Skin epidermis (tissue), 12 donors: ENCODE measurements around the gene FAM181B.
A peak's percentile ranks its signal among the peaks of the same experiment; 100 is the strongest.

Experiments used
- H3K27ac ChIP-seq, 21 experiments: fragments of 200-600 bp; sonication (generic) in 11 of 21; one replicate each; pipeline ENCODE4 v1.5.0; 2020; ENCODE audit warnings: mild to moderate bottlenecking in 3 of 21, inconsistent platforms in 2 of 21, moderate library complexity in 2 of 21
- H3K4me3 ChIP-seq, 7 experiments: fragments of 200-600 bp; sonication (generic) in 2 of 7; one replicate each; pipeline ENCODE4 v1.5.0; 2020; ENCODE audit warnings: inconsistent platforms in 2 of 7, mild to moderate bottlenecking in 2 of 7, moderate library complexity in 1 of 7

The FAM181B gene

GRCh38 chr11:82733444-82734119 lies at the start of gene FAM181B:
FAM181B (minus strand) TSS chr11:82733864; CDS start chr11:82733729, 135 bp downstream.
- Histone ChIP-seq H3K4me3 (peak within 1 kb of the TSS; percentile 20 to 61 (median 34)), H3K27ac (peak within 1 kb of the TSS in 4 of 21 experiments; percentile 1 to 59 (median 17))

GRCh38 chr11:82782825-82783374 lies 49.2 kb upstream of the FAM181B start:
- no peak overlapping the region for H3K4me3 ChIP-seq
- H3K27ac ChIP-seq, result no peak overlapping the region

- no peak overlapping the region for H3K4me3 ChIP-seq
These were observed 45.1 kb upstream of the FAM181B start for GRCh38 chr11:82778776-82779175.

GRCh38 chr11:82776377-82776776 lies 42.7 kb upstream of the FAM181B start:
- no peak overlapping the region for H3K4me3 ChIP-seq

More at GRCh38 chr11:82778776-82779175, 45.1 kb upstream of the FAM181B start:
- H3K27ac ChIP-seq, result no peak overlapping the region

GRCh38 chr11:82775736-82776346 lies 42.2 kb upstream of the FAM181B start:
- H3K4me3 ChIP-seq, result no peak overlapping the region
- no peak overlapping the region for H3K27ac ChIP-seq

More at GRCh38 chr11:82776377-82776776, 42.7 kb upstream of the FAM181B start:
- no peak overlapping the region for H3K27ac ChIP-seq

- H3K4me3 ChIP-seq, result no peak overlapping the region
- no peak overlapping the region for H3K27ac ChIP-seq
These were observed 41.6 kb upstream of the FAM181B start for GRCh38 chr11:82775218-82775617.

- Histone ChIP-seq H3K27ac (no peak overlapping the region), H3K4me3 (no peak overlapping the region)
These were observed 38.1 kb upstream of the FAM181B start for GRCh38 chr11:82771781-82772180.

- Histone ChIP-seq H3K27ac (no peak overlapping the region), H3K4me3 (no peak overlapping the region)
These were observed 33.5 kb upstream of the FAM181B start for GRCh38 chr11:82767123-82767522.

GRCh38 chr11:82765466-82766034 lies 31.9 kb upstream of the FAM181B start:
- no peak overlapping the region for H3K4me3 ChIP-seq
- H3K27ac ChIP-seq, result no peak overlapping the region

GRCh38 chr11:82763167-82763566 lies 29.5 kb upstream of the FAM181B start:
- H3K4me3 ChIP-seq, result no peak overlapping the region
- no peak overlapping the region for H3K27ac ChIP-seq

GRCh38 chr11:82759649-82760048 lies 26.0 kb upstream of the FAM181B start:
- H3K4me3 ChIP-seq, result no peak overlapping the region
- H3K27ac ChIP-seq, result no peak overlapping the region

GRCh38 chr11:82757660-82758357 lies 24.1 kb upstream of the FAM181B start:
- H3K27ac ChIP-seq, result no peak overlapping the region

GRCh38 chr11:82756765-82757639 lies 23.3 kb upstream of the FAM181B start:
- no peak overlapping the region for H3K4me3 ChIP-seq
- H3K27ac ChIP-seq, result no peak overlapping the region

More at GRCh38 chr11:82757660-82758357, 24.1 kb upstream of the FAM181B start:
- no peak overlapping the region for H3K4me3 ChIP-seq

GRCh38 chr11:82754410-82754809 lies 20.7 kb upstream of the FAM181B start:
- no peak overlapping the region for H3K27ac ChIP-seq
- H3K4me3 ChIP-seq, result no peak overlapping the region

- H3K27ac ChIP-seq, result no peak overlapping the region
- no peak overlapping the region for H3K4me3 ChIP-seq
These were observed 20.3 kb upstream of the FAM181B start for GRCh38 chr11:82753921-82754320.

GRCh38 chr11:82752801-82753200 lies 19.1 kb upstream of the FAM181B start:
- H3K27ac ChIP-seq, result no peak overlapping the region
- no peak overlapping the region for H3K4me3 ChIP-seq

GRCh38 chr11:82750643-82751139 lies 17.0 kb upstream of the FAM181B start:
- no peak overlapping the region for H3K4me3 ChIP-seq
- H3K27ac ChIP-seq, result no peak overlapping the region

GRCh38 chr11:82747471-82747870 lies 13.8 kb upstream of the FAM181B start:
- Histone ChIP-seq H3K27ac (no peak overlapping the region), H3K4me3 (no peak overlapping the region)

GRCh38 chr11:82738091-82738490 lies 4.4 kb upstream of the FAM181B start:
- Histone ChIP-seq H3K4me3 (no peak overlapping the region), H3K27ac (no peak overlapping the region)
